H1 (cell line): ENCODE measurements around the gene C3orf20. TPM values are rescaled to one million over a fixed set of nuclear protein-coding genes. Genes with fewer than 3 reads are reported as not detected.

Experiments used
- CTCF ChIA-PET: fragments of 300-600 bp; sonication (Branson Sonifier 250); formaldehyde crosslinking; loops from one replicate; lab custom pipeline; 2021; ENCODE audit not compliant: partially characterized antibody; lab: Charles Lee
- POLR2A ChIA-PET: fragments of 300-600 bp; sonication (Branson Sonifier 250); formaldehyde crosslinking; loops from one replicate; lab custom pipeline; 2021; ENCODE audit warnings: inconsistent platforms; ENCODE audit not compliant: partially characterized antibody; lab: Charles Lee
- DNase-seq, 2 experiments: peaks; one replicate each; pipeline versions ENCODE4 v3.0.0 to v3.0.0-alpha.2; 2010 to 2022; ENCODE audit warnings: low spot score in 2 of 2, low read depth in 1 of 2, mixed read lengths in 1 of 2
- FAIRE-seq: peaks from 2 replicates; lab custom pipeline; 2011; peaks lifted over from hg19 to GRCh38; lab: Jason Lieb, UNC
- H2AFZ ChIP-seq: 2 replicates; pipeline ENCODE4 v1.8.1; 2012; ENCODE audit warnings: low read length, inconsistent platforms
- H2AK5ac ChIP-seq: 2 replicates; pipeline ENCODE4 v1.6.1; 2013; ENCODE audit warnings: low read depth, low read length
- H2BK120ac ChIP-seq: replicated peaks from 2 replicates; pipeline ENCODE3; 2013; ENCODE audit warnings: low read depth, low read length, inconsistent platforms
- H2BK12ac ChIP-seq: 2 replicates; pipeline ENCODE4 v1.6.1; 2013; ENCODE audit warnings: low read depth, low read length
- H2BK15ac ChIP-seq: 2 replicates; pipeline ENCODE4 v1.6.1; 2013; ENCODE audit warnings: low read length
- H2BK20ac ChIP-seq: 2 replicates; pipeline ENCODE4 v1.6.1; 2013; ENCODE audit warnings: low read length
- H2BK5ac ChIP-seq: 2 replicates; pipeline ENCODE4 v1.6.1; 2013; ENCODE audit warnings: low read depth, low read length
- H3K14ac ChIP-seq: 2 replicates; pipeline ENCODE4 v1.6.1; 2013; ENCODE audit warnings: inconsistent platforms; ENCODE audit not compliant: insufficient read length
- H3K18ac ChIP-seq: 2 replicates; pipeline ENCODE4 v1.6.1; 2013; ENCODE audit warnings: low read length; ENCODE audit errors: extremely low read depth
- H3K23ac ChIP-seq: 2 replicates; pipeline ENCODE4 v1.6.1; 2013; ENCODE audit warnings: inconsistent platforms; ENCODE audit not compliant: insufficient read length
- H3K23me2 ChIP-seq: 2 replicates; pipeline ENCODE4 v1.6.1; 2013; ENCODE audit warnings: low read depth, low read length
- H3K27ac ChIP-seq: 2 replicates; pipeline ENCODE4 v1.6.1; 2011; ENCODE audit warnings: low read depth, low read length, inconsistent platforms
- H3K27me3 ChIP-seq, 4 experiments: replicated peaks in 1 of 4; 1 replicate in 1 of 4; 2 replicates in 3 of 4; pipeline versions ENCODE4 v1.6.1 to v1.8.1; 2011 to 2013; ENCODE audit warnings: low read length in 3 of 4, mild to moderate bottlenecking in 3 of 4, inconsistent platforms in 2 of 4, mixed read lengths in 2 of 4, moderate library complexity in 1 of 4; ENCODE audit not compliant: control insufficient read depth in 3 of 4, insufficient read depth in 3 of 4; ENCODE audit errors: extremely low read depth in 1 of 4
- H3K36me3 ChIP-seq, 4 experiments: 2 replicates each; pipeline versions ENCODE4 v1.6.1 to v1.8.1; 2011 to 2013; ENCODE audit warnings: mild to moderate bottlenecking in 4 of 4, low read length in 3 of 4, moderate library complexity in 2 of 4, control low read depth in 1 of 4, inconsistent platforms in 1 of 4; ENCODE audit not compliant: insufficient read depth in 4 of 4, control insufficient read depth in 2 of 4
- H3K4ac ChIP-seq: replicated peaks from 2 replicates; pipeline ENCODE3; 2013; ENCODE audit warnings: low read length, low read depth, mixed read lengths, inconsistent platforms; ENCODE audit not compliant: insufficient read length
- H3K4me1 ChIP-seq, 4 experiments: replicated peaks in 1 of 4; 1 replicate in 1 of 4; 2 replicates in 3 of 4; pipeline versions ENCODE4 v1.6.1 to v1.8.1; 2011 to 2013; ENCODE audit warnings: low read length in 3 of 4, inconsistent platforms in 2 of 4, mixed read lengths in 1 of 4; ENCODE audit not compliant: insufficient read depth in 4 of 4, control insufficient read depth in 3 of 4
- H3K4me2 ChIP-seq, 2 experiments: 2 replicates each; pipeline versions ENCODE4 v1.6.1 to v1.8.1; 2011 to 2013; ENCODE audit warnings: low read depth in 2 of 2, low read length in 2 of 2, control low read depth in 1 of 2, inconsistent platforms in 1 of 2, mild to moderate bottlenecking in 1 of 2; ENCODE audit not compliant: insufficient read depth in 1 of 2
- H3K4me3 ChIP-seq, 4 experiments: fragments of 200-600, 300-600 bp in 1 of 4; sonication (generic), shearing (Covaris generic), sonication (Bioruptor Twin) in 1 of 4; 2 replicates each; pipeline versions ENCODE4 v1.5.1 to v1.8.1; 2011 to 2016; ENCODE audit warnings: low read length in 4 of 4, low read depth in 3 of 4, control low read depth in 2 of 4, inconsistent platforms in 2 of 4, mild to moderate bottlenecking in 2 of 4, mixed read lengths in 1 of 4, moderate library complexity in 1 of 4; ENCODE audit not compliant: insufficient read depth in 2 of 4; ENCODE audit errors: extremely low read depth in 1 of 4
- H3K56ac ChIP-seq: replicated peaks from 2 replicates; pipeline ENCODE3; 2013; ENCODE audit warnings: low read depth, mild to moderate bottlenecking, mixed read lengths, low read length, inconsistent platforms; ENCODE audit not compliant: insufficient read length
- H3K79me1 ChIP-seq: 2 replicates; pipeline ENCODE4 v1.6.1; 2013; ENCODE audit warnings: low read depth, low read length, control low read depth
- H3K79me2 ChIP-seq, 2 experiments: 2 replicates each; pipeline versions ENCODE4 v1.6.1 to v1.8.1; 2012 to 2013; ENCODE audit warnings: low read length in 2 of 2, mild to moderate bottlenecking in 2 of 2, inconsistent platforms in 1 of 2; ENCODE audit not compliant: insufficient read depth in 2 of 2, control insufficient read depth in 1 of 2
- H3K9ac ChIP-seq, 4 experiments: replicated peaks in 1 of 4; 1 replicate in 1 of 4; 2 replicates in 3 of 4; pipeline versions ENCODE4 v1.6.1 to v1.8.1; 2011 to 2013; ENCODE audit warnings: low read depth in 3 of 4, low read length in 3 of 4, control low read depth in 2 of 4, mild to moderate bottlenecking in 2 of 4, moderate library complexity in 2 of 4, inconsistent platforms in 1 of 4; ENCODE audit errors: extremely low read depth in 1 of 4
- H3K9me3 ChIP-seq, 2 experiments: 2 replicates each; pipeline versions ENCODE4 v1.6.1 to v1.8.1; 2012 to 2013; ENCODE audit warnings: mild to moderate bottlenecking in 2 of 2, moderate library complexity in 2 of 2, control low read depth in 1 of 2, inconsistent platforms in 1 of 2, low read depth in 1 of 2, low read length in 1 of 2, mixed read lengths in 1 of 2; ENCODE audit not compliant: insufficient read depth in 2 of 2
- H4K20me1 ChIP-seq, 2 experiments: replicated peaks in 1 of 2; 2 replicates each; pipeline versions ENCODE3 to v1.8.1; 2011 to 2013; ENCODE audit warnings: inconsistent platforms in 2 of 2, low read length in 2 of 2, mild to moderate bottlenecking in 1 of 2; ENCODE audit not compliant: insufficient read depth in 2 of 2, control insufficient read depth in 1 of 2
- H4K5ac ChIP-seq: 2 replicates; pipeline ENCODE4 v1.6.1; 2013; ENCODE audit warnings: low read length, low read depth, mixed read lengths, inconsistent platforms; ENCODE audit not compliant: insufficient read length
- H4K8ac ChIP-seq: 2 replicates; pipeline ENCODE4 v1.8.0; 2013; ENCODE audit warnings: mild to moderate bottlenecking, moderate library complexity, low read length, inconsistent platforms; ENCODE audit not compliant: insufficient read depth; ENCODE audit errors: extremely low read depth
- H4K91ac ChIP-seq: replicated peaks from 2 replicates; pipeline ENCODE3; 2013; ENCODE audit warnings: low read length, mixed read lengths, inconsistent platforms; ENCODE audit not compliant: insufficient read length
- ATF2 ChIP-seq: IDR thresholded peaks from 2 replicates; pipeline ENCODE4 v1.6.1; 2012; ENCODE audit warnings: low read length, inconsistent platforms
- BCL11A ChIP-seq, 2 experiments: IDR thresholded peaks; one replicate each; pipeline ENCODE4 v1.6.1; 2011; ENCODE audit warnings: low read depth in 2 of 2, low read length in 2 of 2, mild to moderate bottlenecking in 2 of 2
- CHD2 ChIP-seq: IDR thresholded peaks from 2 replicates; pipeline ENCODE4 v1.6.1; 2012; ENCODE audit warnings: low read length, improper control_type of control experiment
- MAFK ChIP-seq: IDR thresholded peaks from 2 replicates; pipeline ENCODE4 v1.6.1; 2012; ENCODE audit warnings: low read depth, mild to moderate bottlenecking, improper control_type of control experiment, low read length
- NANOG ChIP-seq: IDR thresholded peaks from 2 replicates; pipeline ENCODE4 v1.6.1; 2011; ENCODE audit warnings: low read length, low read depth, mild to moderate bottlenecking, inconsistent platforms; ENCODE audit not compliant: insufficient read depth, poor library complexity, severe bottlenecking
- POLR2AphosphoS5 ChIP-seq: IDR thresholded peaks from 2 replicates; pipeline ENCODE4 v1.6.1; 2011; ENCODE audit warnings: low read depth, low read length
- POU5F1 ChIP-seq: IDR thresholded peaks from 2 replicates; pipeline ENCODE4 v1.6.1; 2011; ENCODE audit warnings: low read depth, mild to moderate bottlenecking, low read length, moderate library complexity
- RBBP5 ChIP-seq: IDR thresholded peaks from 2 replicates; pipeline ENCODE4 v1.7.1; 2012; ENCODE audit warnings: low read depth, mild to moderate bottlenecking, inconsistent platforms, low read length, moderate library complexity, borderline replicate concordance
- SIN3A ChIP-seq, 2 experiments: IDR thresholded peaks in 1 of 2; conservative IDR thresholded peaks in 1 of 2; 2 replicates each; pipeline ENCODE4 v1.6.1; 2011 to 2012; ENCODE audit warnings: low read length in 2 of 2, improper control_type of control experiment in 1 of 2, low read depth in 1 of 2, mild to moderate bottlenecking in 1 of 2
- SP4 ChIP-seq: IDR thresholded peaks from 2 replicates; pipeline ENCODE4 v1.6.1; 2012; ENCODE audit warnings: low read length, inconsistent platforms
- ZNF274 ChIP-seq: IDR thresholded peaks from 2 replicates; pipeline ENCODE4 v1.7.0; 2012; ENCODE audit warnings: low read length, borderline replicate concordance; ENCODE audit errors: extremely low read depth
- WGBS, 2 experiments: shearing (Covaris generic) in 1 of 2; methylation state at CpG; one replicate each; pipeline versions ENCODE4 v1.1.6 to v1.1.7; 2013 to 2015; ENCODE audit warnings: low lambda C conversion rate in 2 of 2, mixed read lengths in 2 of 2, inconsistent platforms in 1 of 2, low coverage in 1 of 2, missing lambda C conversion rate in 1 of 2; ENCODE audit not compliant: insufficient replicate concordance in 2 of 2, insufficient coverage in 1 of 2, insufficient read length in 1 of 2; ENCODE audit errors: extremely low coverage in 1 of 2, missing lambda C conversion rate in 1 of 2; 5-methylcytosine and 5-hydroxymethylcytosine counted together
- polyA plus RNA-seq, 7 experiments: library from polyadenylated mRNA; depleted of rRNA in 3 of 7; stranded (reverse) in 5 of 7; unstranded in 2 of 7; fragments of >200 nt in 5 of 7; fragments of 200-250 nt in 2 of 7; gene quantifications; 1 replicate in 5 of 7; 2 replicates in 1 of 7; 4 replicates in 1 of 7; pipeline versions ENCODE4 v1.2.1 to v1.2.3, GENCODE V29; 2011 to 2013; ENCODE audit warnings: missing spikeins in 2 of 7, mixed read lengths in 2 of 7
- total RNA-seq: library from RNA; stranded (reverse); fragmentation: NEBNext Ultra II Directional; extraction: Animal tissue kit (Norgen Biotek cat#: 25700); gene quantifications from 2 replicates; pipeline ENCODE4 v1.2.1, GENCODE V29; 2021
- TF ChIP-seq, protein P1 (sequence below): IDR thresholded peaks from 2 replicates; pipeline ENCODE4 v1.6.1; 2012; ENCODE audit warnings: inconsistent platforms

Gene C3orf20
- total and polyA plus RNA-seq, 2 of the 8 experiments (the other 6 are each of a cell fraction or from before 2014, with no cell fraction given): not detected

DNA sequence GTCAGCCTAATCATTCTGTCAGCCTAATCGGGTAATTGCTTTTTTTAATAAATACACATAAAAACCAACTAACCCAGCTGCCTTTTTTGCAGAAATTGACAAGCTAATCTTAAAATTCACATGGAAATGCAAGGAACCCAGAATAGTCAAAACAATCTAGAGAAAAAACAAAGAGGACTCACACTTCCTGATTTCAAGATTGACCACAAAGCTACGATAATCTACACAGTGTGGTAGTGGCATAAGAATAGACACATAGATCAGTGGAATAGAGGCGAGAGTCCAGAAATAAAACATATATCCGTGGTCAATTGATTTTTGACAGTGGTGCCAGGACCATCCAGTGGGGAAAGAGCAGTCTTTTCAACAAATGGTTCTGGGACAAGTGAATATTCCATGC, 2.4 kb upstream of the C3orf20 start:
- peaks cover 13 to 50% (median 37%) of the 10 kb centered on the region in 4 experiments for H3K36me3 ChIP-seq
- H3K56ac ChIP-seq: no peak overlapping the region
- H3K79me2 ChIP-seq: no peaks in the 10 kb centered on the region
- no peak overlapping the region for H4K8ac ChIP-seq
- H3K4ac ChIP-seq: no peak overlapping the region
- H2BK5ac ChIP-seq: no peak overlapping the region
- H3K4me1 ChIP-seq: no peaks in the 10 kb centered on the region
- no peak overlapping the region for H3K9ac ChIP-seq
- no peak overlapping the region for H2AK5ac ChIP-seq
- no peaks in the 10 kb centered on the region for H3K79me1 ChIP-seq
- no peak overlapping the region for H4K91ac ChIP-seq
- POLR2A ChIA-PET: interaction anchor here (1.1 to 1.5 kb wide), 2 partner anchors 20 to 251 kb away, joined by 3 read pairs; no protein-coding TSS in a partner anchor
- H3K27me3 ChIP-seq: no peaks in the 10 kb centered on the region
- no peak overlapping the region for H2BK20ac ChIP-seq
- H4K5ac ChIP-seq: no peak overlapping the region
- no peak overlapping the region for H2BK15ac ChIP-seq
- H3K23me2 ChIP-seq: no peaks in the 10 kb centered on the region
- no peak overlapping the region for H3K14ac ChIP-seq
- WGBS, 2 experiments: 92% methylated on average over 4 of the region's 4 CpGs; no CpG with 5 or more reads in 1 of the 2 experiments
- no peak overlapping the region for H3K4me2 ChIP-seq
- H3K27ac ChIP-seq: no peak overlapping the region
- FAIRE-seq (no peak), DNase-seq (no peak)
- no peaks in the 10 kb centered on the region for H4K20me1 ChIP-seq
- no peak overlapping the region for H2AFZ ChIP-seq
- CTCF ChIA-PET: interaction anchor here (0.7 to 9.2 kb wide), 13 partner anchors 9 to 251 kb away, joined by 3 to 129 read pairs (median 5); no protein-coding TSS in a partner anchor
- no peak overlapping the region for H2BK120ac ChIP-seq
- no peak overlapping the region for H2BK12ac ChIP-seq
- H3K18ac ChIP-seq: no peak overlapping the region
- no peaks in the 10 kb centered on the region for H3K9me3 ChIP-seq
- H3K4me3 ChIP-seq: no peak overlapping the region
- H3K23ac ChIP-seq: no peak overlapping the region
- TF ChIP-seq SIN3A (conservative IDR thresholded peaks at IDR 0.05 in 1 of 2, IDR thresholded peaks at IDR 0.05 in 1 of 2; ENCODE audit: low read depth in 1 of 2, low read length in 2 of 2): no peak
- TF ChIP-seq BCL11A (IDR thresholded peaks at IDR 0.05; ENCODE audit: low read depth in 2 of 2, low read length in 2 of 2): no peak
- no peak for TF ChIP-seq CHD2
- TF ChIP-seq NANOG: no peak
- TF ChIP-seq POU5F1: no peak
- no peak for TF ChIP-seq RBBP5
- TF ChIP-seq, protein P1, sequence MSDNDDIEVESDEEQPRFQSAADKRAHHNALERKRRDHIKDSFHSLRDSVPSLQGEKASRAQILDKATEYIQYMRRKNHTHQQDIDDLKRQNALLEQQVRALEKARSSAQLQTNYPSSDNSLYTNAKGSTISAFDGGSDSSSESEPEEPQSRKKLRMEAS: no peak
- TF ChIP-seq MAFK: no peak
- TF ChIP-seq SP4: no peak
- no peak for TF ChIP-seq ZNF274
- TF ChIP-seq ATF2: no peak
- TF ChIP-seq POLR2AphosphoS5: no peak
